Trophoblast cell (in vitro differentiated cells and primary cell): ENCODE measurements around the gene LACTBL1.

ENCODE experiments used
- DNase-seq, 2 donors: peaks; one replicate each; pipeline ENCODE4 v3.0.0-alpha.2; 2016
- H2AFZ ChIP-seq: 2 replicates; pipeline ENCODE4 v1.6.1; 2013; ENCODE audit warnings: low read length, moderate library complexity, mild to moderate bottlenecking; ENCODE audit not compliant: insufficient read depth, poor library complexity
- H2AK5ac ChIP-seq: 2 replicates; pipeline ENCODE4 v1.6.1; 2013; ENCODE audit warnings: mild to moderate bottlenecking, low read length
- H2BK120ac ChIP-seq: 2 replicates; pipeline ENCODE4 v1.6.1; 2013; ENCODE audit warnings: low read length, mild to moderate bottlenecking, moderate library complexity; ENCODE audit not compliant: insufficient read depth, poor library complexity
- H2BK12ac ChIP-seq: 2 replicates; pipeline ENCODE4 v1.6.1; 2013; ENCODE audit warnings: mild to moderate bottlenecking, low read length, moderate library complexity
- H2BK5ac ChIP-seq: 2 replicates; pipeline ENCODE4 v1.6.1; 2013; ENCODE audit warnings: low read length, low read depth, moderate library complexity, mild to moderate bottlenecking; ENCODE audit not compliant: poor library complexity
- H3K14ac ChIP-seq: 2 replicates; pipeline ENCODE4 v1.6.1; 2013; ENCODE audit warnings: mild to moderate bottlenecking, low read length
- H3K18ac ChIP-seq: 2 replicates; pipeline ENCODE4 v1.6.1; 2013; ENCODE audit warnings: mild to moderate bottlenecking, low read length
- H3K23ac ChIP-seq: 2 replicates; pipeline ENCODE4 v1.6.1; 2013; ENCODE audit warnings: low read length
- H3K27ac ChIP-seq: 2 replicates; pipeline ENCODE4 v1.5.1; 2013; ENCODE audit warnings: low read depth, mild to moderate bottlenecking, inconsistent platforms, low read length, moderate library complexity
- H3K27me3 ChIP-seq: 2 replicates; pipeline ENCODE4 v1.6.1; 2013; ENCODE audit warnings: inconsistent platforms, mild to moderate bottlenecking, low read length, moderate library complexity; ENCODE audit not compliant: insufficient read depth
- H3K36me3 ChIP-seq, 2 experiments: 1 replicate in 1 of 2; 2 replicates in 1 of 2; pipeline ENCODE4 v1.6.1; 2013; ENCODE audit warnings: low read length in 2 of 2, mild to moderate bottlenecking in 2 of 2, moderate library complexity in 1 of 2; ENCODE audit not compliant: insufficient read depth in 2 of 2, control insufficient read depth in 1 of 2
- H3K4ac ChIP-seq: 2 replicates; pipeline ENCODE4 v1.6.1; 2013; ENCODE audit warnings: low read depth, mild to moderate bottlenecking, low read length, moderate library complexity
- H3K4me1 ChIP-seq, 2 experiments: 1 replicate in 1 of 2; 2 replicates in 1 of 2; pipeline ENCODE4 v1.6.1; 2013; ENCODE audit warnings: low read length in 2 of 2, mild to moderate bottlenecking in 2 of 2, moderate library complexity in 1 of 2; ENCODE audit not compliant: insufficient read depth in 2 of 2, control insufficient read depth in 1 of 2
- H3K4me2 ChIP-seq: 2 replicates; pipeline ENCODE4 v1.6.1; 2013; ENCODE audit warnings: inconsistent platforms, mild to moderate bottlenecking, low read length, moderate library complexity
- H3K4me3 ChIP-seq: 2 replicates; pipeline ENCODE4 v1.5.1; 2013; ENCODE audit warnings: mild to moderate bottlenecking, low read depth, low read length, inconsistent platforms
- H3K79me1 ChIP-seq: one replicate; pipeline ENCODE4 v1.6.1; 2013; ENCODE audit warnings: low read length
- H3K79me2 ChIP-seq: 2 replicates; pipeline ENCODE4 v1.6.1; 2013; ENCODE audit warnings: low read length, mild to moderate bottlenecking; ENCODE audit not compliant: control insufficient read depth, insufficient read depth, poor library complexity
- H3K9ac ChIP-seq: 2 replicates; pipeline ENCODE4 v1.6.1; 2013; ENCODE audit warnings: mild to moderate bottlenecking, low read length
- H3K9me3 ChIP-seq: 2 replicates; pipeline ENCODE4 v1.6.1; 2013; ENCODE audit warnings: low read depth, mild to moderate bottlenecking, control low read depth, inconsistent platforms, low read length; ENCODE audit not compliant: insufficient read depth
- H4K12ac ChIP-seq: 2 replicates; pipeline ENCODE4 v1.6.1; 2013; ENCODE audit warnings: low read depth, mild to moderate bottlenecking, low read length, moderate library complexity
- H4K8ac ChIP-seq: 2 replicates; pipeline ENCODE4 v1.6.1; 2013; ENCODE audit warnings: low read depth, mild to moderate bottlenecking, low read length, moderate library complexity
- H4K91ac ChIP-seq: one replicate; pipeline ENCODE4 v1.6.1; 2013; ENCODE audit warnings: low read depth, mild to moderate bottlenecking, low read length, moderate library complexity
- WGBS: extraction: QIAGEN DNeasy Blood & Tissue Kit; methylation state at CpG from one replicate; pipeline ENCODE4 v1.1.7; 2013; ENCODE audit warnings: missing lambda C conversion rate; ENCODE audit not compliant: insufficient read length, insufficient coverage; ENCODE audit errors: extremely low coverage; 5-methylcytosine and 5-hydroxymethylcytosine counted together

Gene LACTBL1

DNA sequence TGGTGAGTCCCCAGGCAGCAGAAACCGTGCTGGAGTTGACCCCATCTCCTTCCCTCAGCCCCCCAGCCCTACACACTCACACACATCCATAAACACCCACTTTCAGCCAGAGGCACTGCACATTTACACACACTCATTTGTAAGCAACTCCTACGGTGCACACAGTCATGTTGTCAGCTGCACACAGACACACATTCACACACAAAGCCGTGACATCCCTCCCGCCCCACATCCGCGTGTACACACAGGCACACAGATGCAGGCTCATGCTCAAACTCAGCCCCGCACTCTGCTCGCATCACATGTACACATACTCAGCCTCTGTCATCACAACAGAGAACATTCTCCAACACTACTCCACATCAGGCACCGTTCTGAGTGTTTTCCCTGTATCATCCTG, 47.6 kb downstream of the LACTBL1 start:
- Histone ChIP-seq H4K91ac (no peak overlapping the region), H2AFZ (no peak overlapping the region), H3K4ac (no peak overlapping the region), H3K27ac (no peak overlapping the region), H3K27me3 (no peaks in the 10 kb centered on the region), H3K79me2 (no peaks in the 10 kb centered on the region), H3K23ac (no peak overlapping the region), H3K4me3 (no peak overlapping the region), H3K79me1 (no peaks in the 10 kb centered on the region), H2BK5ac (no peak overlapping the region), H3K4me1 (no peaks in the 10 kb centered on the region), H2BK120ac (no peak overlapping the region), H3K36me3 (no peaks in the 10 kb centered on the region), H4K12ac (no peak overlapping the region), H4K8ac (no peak overlapping the region), H3K14ac (no peak overlapping the region), H2AK5ac (no peak overlapping the region), H3K18ac (no peak overlapping the region), H3K4me2 (no peak overlapping the region), H2BK12ac (no peak overlapping the region), H3K9me3 (peaks cover 3% of the 10 kb centered on the region), H3K9ac (no peak overlapping the region)
- DNase-seq, result no peak
- no CpG with 5 or more reads among the region's 9 CpGs for WGBS

DNA sequence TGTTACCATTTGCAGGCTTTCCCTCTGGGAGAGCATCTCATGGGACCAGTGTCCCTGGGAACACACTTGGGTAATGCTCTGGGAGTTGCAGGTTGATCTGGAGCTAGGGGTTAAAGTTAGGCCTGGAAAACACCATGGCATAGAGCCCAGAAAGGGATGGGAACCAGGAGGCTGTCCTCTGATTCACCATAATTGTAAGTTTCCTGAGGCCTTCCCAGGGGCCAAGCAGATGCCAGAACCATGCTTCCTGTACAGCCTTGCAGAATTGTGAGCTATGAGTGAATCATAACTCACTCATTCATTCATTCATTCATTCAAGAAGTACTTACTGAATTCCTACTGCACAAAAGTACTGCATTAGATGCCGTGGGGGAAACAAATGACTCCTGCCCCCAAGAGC, 50.0 kb downstream of the LACTBL1 start:
- Histone ChIP-seq H3K4me3 (no peak overlapping the region), H3K23ac (no peak overlapping the region), H3K27me3 (no peaks in the 10 kb centered on the region), H4K8ac (no peak overlapping the region), H3K9me3 (peaks cover 3% of the 10 kb centered on the region), H3K14ac (no peak overlapping the region), H3K27ac (no peak overlapping the region), H3K4me2 (no peak overlapping the region), H3K79me2 (no peaks in the 10 kb centered on the region), H3K36me3 (no peaks in the 10 kb centered on the region), H3K79me1 (no peaks in the 10 kb centered on the region), H3K4me1 (no peaks in the 10 kb centered on the region), H4K12ac (no peak overlapping the region), H4K91ac (no peak overlapping the region), H3K4ac (no peak overlapping the region), H2BK120ac (no peak overlapping the region), H2BK12ac (no peak overlapping the region), H2AFZ (no peak overlapping the region), H2BK5ac (no peak overlapping the region), H3K9ac (no peak overlapping the region), H3K18ac (no peak overlapping the region), H2AK5ac (no peak overlapping the region)
- DNase-seq, result no peak
- WGBS, result no CpG with 5 or more reads among the region's 1 CpG

DNA sequence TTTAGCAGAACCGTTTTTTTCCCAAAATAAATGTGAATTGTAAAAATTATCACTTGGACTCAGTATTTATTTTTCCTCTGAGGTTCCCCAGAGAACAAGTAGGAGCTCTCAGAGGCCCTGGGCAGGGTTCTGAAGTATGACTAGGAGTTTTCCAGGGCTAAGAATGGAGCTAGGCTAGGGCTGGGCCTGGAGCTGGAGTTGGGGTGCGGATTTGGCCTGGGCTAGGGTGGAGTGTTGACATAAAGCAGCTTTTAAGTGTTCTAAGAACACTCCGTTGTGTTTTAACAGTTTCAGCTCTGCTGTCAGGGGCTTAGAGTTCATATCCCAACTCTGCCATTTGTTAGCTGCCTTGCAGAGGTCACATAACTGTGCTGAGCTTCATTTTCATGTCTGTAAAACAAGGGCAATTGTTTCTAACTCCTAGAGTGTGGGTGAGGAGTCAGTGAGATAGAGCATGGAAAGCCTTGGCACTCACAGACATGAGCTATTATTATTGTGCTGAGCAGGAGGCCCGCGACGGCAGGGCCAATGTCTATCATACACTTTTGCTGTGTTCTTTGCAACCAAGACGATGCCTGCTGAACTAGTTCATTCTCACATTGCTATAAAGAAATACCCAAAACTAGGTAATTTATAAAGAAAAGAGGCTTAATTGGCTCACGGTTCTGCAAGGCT, 51.1 kb downstream of the LACTBL1 start:
- H3K36me3 ChIP-seq, result no peaks in the 10 kb centered on the region
- H3K27ac ChIP-seq, result no peak overlapping the region
- H3K4ac ChIP-seq, result no peak overlapping the region
- H3K14ac ChIP-seq, result no peak overlapping the region
- no peaks in the 10 kb centered on the region for H3K4me1 ChIP-seq
- DNase-seq, result no peak
- no peak overlapping the region for H3K23ac ChIP-seq
- H3K79me1 ChIP-seq, result no peaks in the 10 kb centered on the region
- no peak overlapping the region for H4K8ac ChIP-seq
- no peak overlapping the region for H2BK12ac ChIP-seq
- H3K4me3 ChIP-seq, result no peak overlapping the region
- no peak overlapping the region for H4K12ac ChIP-seq
- no peak overlapping the region for H3K9ac ChIP-seq
- no peaks in the 10 kb centered on the region for H3K79me2 ChIP-seq
- peaks cover 3% of the 10 kb centered on the region for H3K9me3 ChIP-seq
- H3K18ac ChIP-seq, result no peak overlapping the region
- no peak overlapping the region for H4K91ac ChIP-seq
- no peak overlapping the region for H2BK120ac ChIP-seq
- no peak overlapping the region for H2BK5ac ChIP-seq
- H3K27me3 ChIP-seq, result no peaks in the 10 kb centered on the region
- H2AK5ac ChIP-seq, result no peak overlapping the region
- H2AFZ ChIP-seq, result no peak overlapping the region
- WGBS, result no CpG with 5 or more reads among the region's 8 CpGs
- no peak overlapping the region for H3K4me2 ChIP-seq

DNA sequence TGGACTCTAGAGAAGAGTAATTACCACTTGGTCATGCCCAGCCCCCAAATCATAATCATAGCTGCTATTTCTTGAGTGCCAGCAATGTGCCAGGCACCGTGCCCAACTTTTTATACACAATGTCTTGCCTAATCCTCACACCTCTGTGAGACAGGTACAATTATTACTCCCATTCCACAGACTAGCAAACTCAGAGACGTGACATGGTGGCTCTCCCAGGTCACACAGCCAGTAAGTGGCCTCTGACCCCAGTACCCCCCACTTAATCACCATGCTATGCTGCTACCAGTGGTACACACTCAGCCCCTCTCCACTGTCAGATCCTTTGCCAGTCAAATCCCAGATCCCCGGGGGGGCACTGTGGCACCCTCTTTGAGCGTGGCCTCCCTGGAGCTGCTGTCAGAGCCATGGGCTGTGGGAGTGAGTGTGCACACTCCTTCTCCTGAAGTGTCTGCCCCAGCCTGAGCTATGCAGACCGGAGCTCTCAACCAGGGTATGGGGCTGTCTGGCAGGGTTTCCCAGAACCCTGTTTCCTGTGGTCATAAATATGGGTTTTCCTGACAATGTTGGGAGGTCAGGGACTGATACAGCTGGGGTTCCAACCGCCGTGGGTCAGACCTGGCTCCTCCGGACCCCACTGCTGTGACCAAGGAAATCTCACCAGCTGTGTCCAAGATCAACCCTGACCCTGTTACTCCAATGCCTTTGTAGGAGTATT, 51.8 kb downstream of the LACTBL1 start:
- Histone ChIP-seq H3K27me3 (no peaks in the 10 kb centered on the region), H2BK120ac (no peak overlapping the region), H3K23ac (no peak overlapping the region), H4K91ac (no peak overlapping the region), H2BK5ac (no peak overlapping the region), H2BK12ac (no peak overlapping the region), H3K27ac (no peak overlapping the region), H2AFZ (no peak overlapping the region), H3K14ac (no peak overlapping the region), H3K9me3 (peaks cover 3% of the 10 kb centered on the region), H3K18ac (no peak overlapping the region), H3K36me3 (no peaks in the 10 kb centered on the region), H4K8ac (no peak overlapping the region), H4K12ac (no peak overlapping the region), H3K79me2 (no peaks in the 10 kb centered on the region), H3K4ac (no peak overlapping the region), H3K4me2 (no peak overlapping the region), H3K79me1 (no peaks in the 10 kb centered on the region), H3K9ac (no peak overlapping the region), H2AK5ac (no peak overlapping the region), H3K4me1 (no peaks in the 10 kb centered on the region), H3K4me3 (no peak overlapping the region)
- WGBS, result no CpG with 5 or more reads among the region's 8 CpGs
- no peak for DNase-seq
